Heart left ventricle (tissue), 16 donors: ENCODE results near the gene GPALPP1. TPM values are rescaled to one million over a fixed set of nuclear protein-coding genes. Genes with fewer than 3 reads are reported as not detected.
"Not testable (repeated sequence)": the region's sequence is repeated elsewhere in the genome, so short reads cannot be mapped to it uniquely, and the experiment has no call there.

Experiments used
- ATAC-seq, 4 donors: fragments of 200-7000 bp; cut with Tn5 transposase; one replicate each; pipeline ENCODE4 v1.9.1; 2020 to 2022; ENCODE audit warnings: moderate library complexity in 4 of 4, mild to moderate bottlenecking in 3 of 4, moderate number of reproducible peaks in 1 of 4
- DNase-seq, 5 donors: peaks; one replicate each; pipeline ENCODE4 v3.0.0-alpha.2; 2020
- H3K27ac ChIP-seq, 12 donors: fragments of 200-600 bp; sonication (generic) in 4 of 12; one replicate each; pipeline versions ENCODE4 v1.5.0 to v1.8.0; 2016 to 2022; ENCODE audit warnings: mild to moderate bottlenecking in 2 of 12
- H3K27me3 ChIP-seq, 9 donors: fragments of 200-600 bp; sonication (generic) in 2 of 9; one replicate each; pipeline versions ENCODE4 v1.5.1 to v1.8.0; 2016 to 2022; ENCODE audit warnings: mild to moderate bottlenecking in 3 of 9
- H3K36me3 ChIP-seq, 9 donors: fragments of 200-600 bp; sonication (generic) in 2 of 9; one replicate each; pipeline versions ENCODE4 v1.5.0 to v1.8.0; 2018 to 2022; ENCODE audit warnings: mild to moderate bottlenecking in 2 of 9
- H3K4me1 ChIP-seq, 12 donors: fragments of 200-600 bp; sonication (generic) in 4 of 12; one replicate each; pipeline versions ENCODE4 v1.5.0 to v1.8.0; 2016 to 2022; ENCODE audit warnings: mild to moderate bottlenecking in 3 of 12
- H3K4me3 ChIP-seq, 12 donors: fragments of 200-600 bp; sonication (generic) in 4 of 12; one replicate each; pipeline versions ENCODE4 v1.5.0 to v1.8.0; 2017 to 2022; ENCODE audit warnings: mild to moderate bottlenecking in 9 of 12, moderate library complexity in 4 of 12
- H3K9me3 ChIP-seq, 12 donors: fragments of 200-600 bp; sonication (generic) in 4 of 12; one replicate each; pipeline versions ENCODE4 v1.5.0 to v1.8.0; 2016 to 2022; ENCODE audit warnings: mild to moderate bottlenecking in 1 of 12
- CTCF ChIP-seq, 12 donors: fragments of 200-600 bp; sonication (generic) in 4 of 12; IDR thresholded peaks; one replicate each; pipeline versions ENCODE4 v1.5.0 to v1.8.0; 2018 to 2022; ENCODE audit warnings: antibody characterized with exemption in 12 of 12, mild to moderate bottlenecking in 5 of 12
- POLR2A ChIP-seq, 2 donors: fragments of 450-650 bp; IDR thresholded peaks; one replicate each; pipeline ENCODE4 v1.6.1; 2017; ENCODE audit warnings: antibody characterized with exemption in 2 of 2, mild to moderate bottlenecking in 2 of 2, moderate library complexity in 2 of 2
- WGBS, 4 donors: extraction: QIAGEN DNeasy Blood & Tissue Kit in 2 of 4; methylation state at CpG; one replicate each; pipeline versions ENCODE4 v1.1.5 to v1.1.7; 2013 to 2018; 5-methylcytosine and 5-hydroxymethylcytosine counted together
- intact Hi-C, 10 donors: fragments of 100-400 bp; cut with DNase I; formaldehyde crosslinking; loops; one replicate each; pipeline versions ENCODE4 v1.11.1 to v1.14.2; 2022
- polyA plus RNA-seq, 2 donors: library from polyadenylated mRNA; stranded (reverse); fragments of 200-250 nt; gene quantifications; one replicate each; pipeline ENCODE4 v1.2.3, GENCODE V29; 2013
- total RNA-seq, 9 donors: library from RNA; depleted of rRNA in 2 of 9; stranded (reverse); fragments of >200 nt in 2 of 9; fragmentation: NEBNext Ultra II Directional in 3 of 9; extraction: Animal tissue kit (Norgen Biotek cat#: 25700) in 3 of 9; gene quantifications; one replicate each; pipeline versions ENCODE4 v1.1.0 to v1.2.4, GENCODE V29; 2016 to 2023
- donor health status: ischemic (EF 13 %, LVEDD 7.1; RV severe dilation, severe dysfunction).
- donor health status: healthy with polysubstance abuse.
- donor health status: DM: no; HTN: yes; CAD: no.
- donor health status: DM: no; HTN: no; CAD: no.
- donor health status: ischemic (EF 25% LVEDD 6.9; RV normal size, moderate dysfunction).
- donor health status: ischemic (EF 25% LVEDD 5.7; RV mildly dilated, moderate dysfunction).
- donor health status: healthy.
- donor health status: DM: yes; HTN: yes; CAD: no.
- donor health status: ischemic (EF 35%, LVEDD 5.7; RV mildly dilated, moderate dysfunction).
- donor health status: nonischemic (EF 11% LVEDD 7.7; RV severe dilation, severe dysfunction).
- donor health status: DM: yes; HTN: yes; CAD: no.
- donor health status: PGD.
- donor health status: ischemic (EF 29% LVEDD 5.4; RV normal size, mild dysfunction).
- donor health status: nonischemic (EF 23%, LVEDD 6.1; RV moderate dilation, normal function).

Gene GPALPP1
- total and polyA plus RNA-seq, 11 donors, result 5.4 to 16.1 (median 12.2) TPM

GRCh38 chr13:45063261-45063860 is 74.0 kb downstream of the GPALPP1 start:
- DNase-seq, result no peak
- TF ChIP-seq CTCF (IDR thresholded peaks at IDR 0.05) (no peak), POLR2A (IDR thresholded peaks at IDR 0.05) (no peak)
- Histone ChIP-seq H3K36me3 (no peaks in the 10 kb centered on the region), H3K27ac (no peak overlapping the region), H3K4me1 (no peaks in the 10 kb centered on the region), H3K27me3 (no peaks in the 10 kb centered on the region), H3K9me3 (no peaks in the 10 kb centered on the region), H3K4me3 (no peak overlapping the region)
- no peak for ATAC-seq
- intact Hi-C loops, result no loop called here
- WGBS, 4 donors, result 80 to 81% (median 81%) methylated on average over 7 of the region's 7 CpGs

- DNase-seq, H3K27ac ChIP-seq, H3K9me3 ChIP-seq, H3K27me3 ChIP-seq, ATAC-seq, intact Hi-C loops, H3K4me1 ChIP-seq, H3K36me3 ChIP-seq, H3K4me3 ChIP-seq: not testable (repeated sequence)
- 91 to 99% (median 95%) methylated on average over 3 of the region's 3 CpGs for WGBS, 4 donors
Observed at GRCh38 chr13:45063889-45064288, 74.6 kb downstream of the GPALPP1 start.

- 87 to 95% (median 92%) methylated on average over 6 of the region's 6 CpGs for WGBS, 4 donors
- no peak for TF ChIP-seq CTCF (IDR thresholded peaks at IDR 0.05)
- ATAC-seq (no peak), DNase-seq (no peak)
- intact Hi-C loops, result no loop called here
- Histone ChIP-seq H3K27ac (no peak overlapping the region), H3K9me3 (no peaks in the 10 kb centered on the region), H3K4me3 (no peak overlapping the region), H3K27me3 (no peaks in the 10 kb centered on the region), H3K36me3 (no peaks in the 10 kb centered on the region), H3K4me1 (no peaks in the 10 kb centered on the region)
Observed at GRCh38 chr13:45064889-45065288, 75.6 kb downstream of the GPALPP1 start.

GRCh38 chr13:45068036-45069001 is 79.0 kb downstream of the GPALPP1 start:
- TF ChIP-seq POLR2A (IDR thresholded peaks at IDR 0.05) (no peak), CTCF (IDR thresholded peaks at IDR 0.05) (no peak)
- ATAC-seq (no peak), DNase-seq (no peak)
- H3K27ac ChIP-seq, result no peak overlapping the region
- 58 to 69% (median 66%) methylated on average over 5 of the region's 5 CpGs for WGBS, 4 donors
- no peak overlapping the region for H3K4me3 ChIP-seq
- H3K36me3 ChIP-seq, result no peaks in the 10 kb centered on the region
- no peaks in the 10 kb centered on the region for H3K27me3 ChIP-seq
- no peaks in the 10 kb centered on the region for H3K4me1 ChIP-seq
- no peaks in the 10 kb centered on the region for H3K9me3 ChIP-seq
- intact Hi-C loops, result no loop called here
